ENCODE measurements around the gene ANKRD18B. TPM values are rescaled to one million over a fixed set of nuclear protein-coding genes. Genes with fewer than 3 reads are reported as not detected.
"Not testable (repeated sequence)": the region's sequence is repeated elsewhere in the genome, so short reads cannot be mapped to it uniquely, and the experiment has no call there.

The ANKRD18B gene
- total RNA-seq, 1 donor from 2014 or later: 24.5 TPM

DNA sequence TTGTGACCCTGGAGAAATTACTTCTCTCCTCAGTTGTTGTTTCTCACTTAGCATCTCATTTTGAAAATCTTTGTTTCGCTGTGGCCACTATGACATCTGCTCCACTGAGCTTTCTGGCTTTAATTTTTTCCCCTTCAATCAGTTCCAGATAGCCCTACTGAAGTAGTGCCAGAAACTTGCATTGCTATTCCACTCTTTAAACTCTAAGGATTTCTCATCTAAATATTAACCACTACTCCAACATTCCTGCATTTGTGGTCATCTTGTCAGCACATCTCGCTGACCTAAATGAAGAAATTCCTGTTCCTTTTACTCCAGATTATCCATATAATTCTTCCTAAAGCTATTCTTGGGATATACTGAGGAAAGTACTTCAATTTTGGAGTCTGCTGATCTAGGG, 35.0 kb upstream of the ANKRD18B start:
- TF ChIP-seq, protein P1, sequence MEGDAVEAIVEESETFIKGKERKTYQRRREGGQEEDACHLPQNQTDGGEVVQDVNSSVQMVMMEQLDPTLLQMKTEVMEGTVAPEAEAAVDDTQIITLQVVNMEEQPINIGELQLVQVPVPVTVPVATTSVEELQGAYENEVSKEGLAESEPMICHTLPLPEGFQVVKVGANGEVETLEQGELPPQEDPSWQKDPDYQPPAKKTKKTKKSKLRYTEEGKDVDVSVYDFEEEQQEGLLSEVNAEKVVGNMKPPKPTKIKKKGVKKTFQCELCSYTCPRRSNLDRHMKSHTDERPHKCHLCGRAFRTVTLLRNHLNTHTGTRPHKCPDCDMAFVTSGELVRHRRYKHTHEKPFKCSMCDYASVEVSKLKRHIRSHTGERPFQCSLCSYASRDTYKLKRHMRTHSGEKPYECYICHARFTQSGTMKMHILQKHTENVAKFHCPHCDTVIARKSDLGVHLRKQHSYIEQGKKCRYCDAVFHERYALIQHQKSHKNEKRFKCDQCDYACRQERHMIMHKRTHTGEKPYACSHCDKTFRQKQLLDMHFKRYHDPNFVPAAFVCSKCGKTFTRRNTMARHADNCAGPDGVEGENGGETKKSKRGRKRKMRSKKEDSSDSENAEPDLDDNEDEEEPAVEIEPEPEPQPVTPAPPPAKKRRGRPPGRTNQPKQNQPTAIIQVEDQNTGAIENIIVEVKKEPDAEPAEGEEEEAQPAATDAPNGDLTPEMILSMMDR (conservative IDR thresholded peaks at IDR 0.05): no peak
- no peak for DNase-seq (ENCODE audit: low read depth, low spot score)
- Mint-ChIP-seq H3K4me1 (no peaks in the 10 kb centered on the region), H3K36me3 (ENCODE audit: low read depth) (no peaks in the 10 kb centered on the region), H3K27me3 (ENCODE audit: low read depth) (no peaks in the 10 kb centered on the region), H3K9me3 (no peaks in the 10 kb centered on the region), H3K4me3 (no peak overlapping the region), H3K27ac (ENCODE audit: unreplicated experiment) (no peak overlapping the region)

DNA sequence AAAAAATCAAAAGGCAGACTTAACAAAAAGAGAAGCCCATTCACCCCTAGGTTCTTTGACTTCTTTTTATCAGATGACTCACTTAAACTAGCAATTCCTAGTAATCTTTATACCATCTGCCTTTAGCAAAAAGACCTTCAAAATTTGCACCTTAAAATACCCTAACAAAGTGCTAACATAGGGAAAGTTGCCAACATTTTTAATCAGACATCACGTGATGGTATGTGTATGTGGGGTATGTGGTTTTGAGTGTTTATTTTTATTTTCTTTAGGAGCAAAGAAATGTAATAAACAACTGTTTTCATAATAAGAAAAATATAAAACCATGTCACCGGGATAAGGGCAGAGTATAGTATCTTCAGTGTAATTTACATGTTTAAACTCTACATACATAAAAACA, 30.2 kb upstream of the ANKRD18B start:
- H3K4me1 Mint-ChIP-seq; H3K36me3 Mint-ChIP-seq (ENCODE audit: low read depth); H3K27ac Mint-ChIP-seq (ENCODE audit: unreplicated experiment); H3K27me3 Mint-ChIP-seq (ENCODE audit: low read depth); H3K9me3 Mint-ChIP-seq; DNase-seq (ENCODE audit: low read depth, low spot score); H3K4me3 Mint-ChIP-seq: not testable (repeated sequence)

DNA sequence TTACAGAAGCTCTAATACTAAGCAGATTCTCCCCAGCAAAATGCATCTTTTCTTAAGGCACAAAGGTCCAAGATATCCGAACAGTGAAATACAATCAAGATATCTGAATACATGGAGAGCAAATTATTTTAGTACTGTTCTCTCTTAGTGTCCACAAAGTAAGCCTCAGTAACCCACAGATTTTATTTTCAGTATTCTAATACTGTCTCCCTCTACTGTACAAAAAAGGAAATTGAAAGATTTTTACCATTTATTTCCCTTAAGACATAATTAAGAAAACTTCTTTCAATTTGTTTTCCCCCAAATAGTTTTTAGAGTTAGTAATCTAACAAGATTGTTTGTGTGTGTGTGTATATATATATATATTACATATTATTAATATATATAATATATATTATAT, 25.7 kb upstream of the ANKRD18B start:
- TF ChIP-seq, protein P1 (conservative IDR thresholded peaks at IDR 0.05): peak; percentile 54
- Mint-ChIP-seq H3K27me3 (ENCODE audit: low read depth) (no peaks in the 10 kb centered on the region), H3K9me3 (no peaks in the 10 kb centered on the region), H3K27ac (ENCODE audit: unreplicated experiment) (no peak overlapping the region), H3K4me1 (no peaks in the 10 kb centered on the region), H3K4me3 (no peak overlapping the region), H3K36me3 (ENCODE audit: low read depth) (no peaks in the 10 kb centered on the region)
- no peak for DNase-seq (ENCODE audit: low read depth, low spot score)

DNA sequence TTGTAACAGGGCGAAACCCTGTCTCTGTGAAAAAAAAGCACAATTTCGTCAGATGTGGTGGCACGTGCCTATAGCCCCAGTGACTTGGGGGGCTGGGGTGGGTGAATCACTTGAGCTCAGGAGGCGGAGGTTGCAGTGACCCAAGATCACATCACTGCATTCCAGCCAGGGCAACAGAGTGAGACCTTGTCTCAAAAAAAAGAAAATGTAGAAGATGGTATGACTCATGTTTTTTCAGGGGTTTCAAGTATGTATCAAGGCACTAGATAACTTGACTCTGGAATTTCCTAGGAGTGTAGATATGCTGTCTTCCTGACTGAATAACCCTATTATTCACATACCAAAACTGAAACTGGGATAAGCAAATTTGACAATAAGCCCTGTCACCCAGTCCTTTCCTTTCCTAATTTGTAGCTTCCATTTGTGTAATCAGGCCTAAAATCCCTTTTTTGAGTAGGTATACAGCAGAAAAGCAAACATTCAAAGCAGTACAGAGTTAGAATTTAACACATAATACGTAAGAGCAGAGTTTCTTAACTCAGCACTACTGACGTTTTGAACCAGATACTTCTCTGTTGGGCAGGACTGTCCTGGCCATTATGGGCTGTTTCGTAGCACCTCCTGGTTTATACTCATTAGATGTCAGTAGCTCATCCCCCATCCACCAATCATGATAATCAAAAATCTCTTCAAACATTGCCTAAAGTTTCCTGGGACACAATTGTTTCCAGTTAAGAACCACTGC, 17.3 kb upstream of the ANKRD18B start:
- no peak overlapping the region for H3K4me3 Mint-ChIP-seq
- H3K27ac Mint-ChIP-seq (ENCODE audit: unreplicated experiment): peak overlapping the region; percentile 78
- no peaks in the 10 kb centered on the region for H3K27me3 Mint-ChIP-seq (ENCODE audit: low read depth)
- TF ChIP-seq, protein P1 (conservative IDR thresholded peaks at IDR 0.05): no peak
- no peaks in the 10 kb centered on the region for H3K36me3 Mint-ChIP-seq (ENCODE audit: low read depth)
- peaks cover 34% of the 10 kb centered on the region for H3K4me1 Mint-ChIP-seq
- H3K9me3 Mint-ChIP-seq: no peaks in the 10 kb centered on the region
- no peak for DNase-seq (ENCODE audit: low read depth, low spot score)

DNA sequence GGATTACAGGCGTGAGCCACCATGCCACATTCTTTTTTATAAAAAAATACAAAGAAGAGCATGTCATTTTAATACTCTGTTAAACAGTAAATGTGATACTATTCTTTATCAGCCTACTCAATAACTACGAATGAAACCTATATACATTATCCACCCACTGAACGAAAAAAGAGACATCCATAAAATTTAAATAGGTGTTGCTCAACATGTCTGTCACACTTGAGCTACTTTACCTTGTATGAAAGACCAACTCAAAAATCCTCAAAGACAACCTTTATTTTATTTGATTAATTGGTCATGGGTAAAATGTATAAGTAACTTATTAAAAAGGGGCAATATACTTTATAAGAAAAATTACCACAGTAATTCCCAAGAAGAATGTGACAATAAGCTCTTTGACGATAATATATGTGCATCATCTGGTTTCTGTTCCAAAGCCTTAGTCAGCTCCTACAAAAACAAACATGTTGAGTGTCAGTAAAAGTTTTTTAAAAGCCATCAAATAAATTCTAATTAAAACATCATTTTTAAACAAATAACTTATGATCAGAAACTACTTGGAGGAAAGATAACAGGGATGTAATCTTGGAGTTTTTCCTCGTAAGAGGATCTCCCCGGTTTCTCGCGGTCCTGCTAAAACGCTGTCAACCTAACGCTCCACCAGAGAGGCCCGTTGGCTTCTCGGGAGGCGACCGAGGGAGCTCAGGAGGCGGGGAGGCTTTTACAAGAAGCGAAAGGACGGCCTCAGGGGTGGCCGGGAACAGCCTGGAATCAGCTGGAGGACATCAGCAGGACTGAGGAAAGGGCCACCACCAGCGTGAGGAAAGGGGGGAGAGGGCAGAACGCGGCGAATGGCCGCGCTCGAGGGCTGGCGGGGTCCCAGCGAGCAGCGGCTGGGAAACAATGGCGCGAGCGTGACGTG, 13.5 kb upstream of the ANKRD18B start:
- Mint-ChIP-seq H3K36me3 (ENCODE audit: low read depth) (peaks cover 6% of the 10 kb centered on the region), H3K27ac (ENCODE audit: unreplicated experiment) (peak overlapping the region; percentile 100)
- DNase-seq (ENCODE audit: low read depth, low spot score): peak; percentile 58

DNA sequence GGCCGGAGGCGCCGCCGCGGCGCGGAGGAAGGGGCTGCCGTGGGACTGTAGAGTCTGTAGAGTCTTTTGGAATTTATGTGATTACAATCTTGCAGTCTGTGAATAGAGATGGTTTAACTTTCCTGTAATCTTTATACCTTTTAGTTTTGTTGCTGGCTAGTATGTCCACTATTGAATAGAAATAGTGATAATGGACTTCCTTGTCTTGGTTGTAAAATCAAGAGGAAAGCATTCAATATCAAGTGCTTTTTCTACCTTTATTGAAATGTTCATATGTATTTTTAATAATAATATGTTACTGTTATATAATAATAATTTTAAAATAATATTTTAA, 12.9 kb upstream of the ANKRD18B start:
- H3K36me3 Mint-ChIP-seq (ENCODE audit: low read depth): not testable (repeated sequence)

More for the DNA sequence above, 13.5 kb upstream of the ANKRD18B start:
- H3K4me1 Mint-ChIP-seq: peaks cover 43% of the 10 kb centered on the region
- no peaks in the 10 kb centered on the region for H3K27me3 Mint-ChIP-seq (ENCODE audit: low read depth)
- H3K9me3 Mint-ChIP-seq: peaks cover 6% of the 10 kb centered on the region
- H3K4me3 Mint-ChIP-seq: peak overlapping the region; percentile 97
- TF ChIP-seq, protein P1 (conservative IDR thresholded peaks at IDR 0.05): peak; percentile 14

DNA sequence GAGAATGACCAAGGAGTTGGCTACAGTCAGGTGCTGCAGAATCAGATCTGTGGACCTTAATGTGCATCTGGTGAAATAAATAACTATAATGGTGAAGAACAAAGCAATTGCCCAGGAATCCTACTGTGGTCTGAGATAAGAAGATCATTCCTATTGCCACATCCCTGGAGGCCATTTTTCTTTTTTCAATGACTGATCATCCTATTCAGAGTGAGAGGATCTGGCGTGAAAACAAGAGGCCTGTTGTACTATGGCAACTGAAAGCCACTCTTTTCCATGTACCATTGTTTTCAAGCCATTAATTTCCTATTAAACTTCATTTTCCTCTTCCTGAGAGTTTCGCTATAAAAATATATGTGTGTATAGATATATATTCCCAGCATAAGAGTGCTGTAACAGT, 11.5 kb upstream of the ANKRD18B start:
- H3K27ac Mint-ChIP-seq (ENCODE audit: unreplicated experiment); H3K36me3 Mint-ChIP-seq (ENCODE audit: low read depth); H3K9me3 Mint-ChIP-seq; H3K27me3 Mint-ChIP-seq (ENCODE audit: low read depth); DNase-seq (ENCODE audit: low read depth, low spot score): not testable (repeated sequence)
- peaks cover 27% of the 10 kb centered on the region for H3K4me1 Mint-ChIP-seq
- peak overlapping the region; percentile 77 for H3K4me3 Mint-ChIP-seq

More for the DNA sequence above, 12.9 kb upstream of the ANKRD18B start:
- H3K27ac Mint-ChIP-seq (ENCODE audit: unreplicated experiment): peak overlapping the region; percentile 100
- H3K9me3 Mint-ChIP-seq; DNase-seq (ENCODE audit: low read depth, low spot score); H3K27me3 Mint-ChIP-seq (ENCODE audit: low read depth): not testable (repeated sequence)
- H3K4me3 Mint-ChIP-seq: peak overlapping the region; percentile 97
- peaks cover 41% of the 10 kb centered on the region for H3K4me1 Mint-ChIP-seq

DNA sequence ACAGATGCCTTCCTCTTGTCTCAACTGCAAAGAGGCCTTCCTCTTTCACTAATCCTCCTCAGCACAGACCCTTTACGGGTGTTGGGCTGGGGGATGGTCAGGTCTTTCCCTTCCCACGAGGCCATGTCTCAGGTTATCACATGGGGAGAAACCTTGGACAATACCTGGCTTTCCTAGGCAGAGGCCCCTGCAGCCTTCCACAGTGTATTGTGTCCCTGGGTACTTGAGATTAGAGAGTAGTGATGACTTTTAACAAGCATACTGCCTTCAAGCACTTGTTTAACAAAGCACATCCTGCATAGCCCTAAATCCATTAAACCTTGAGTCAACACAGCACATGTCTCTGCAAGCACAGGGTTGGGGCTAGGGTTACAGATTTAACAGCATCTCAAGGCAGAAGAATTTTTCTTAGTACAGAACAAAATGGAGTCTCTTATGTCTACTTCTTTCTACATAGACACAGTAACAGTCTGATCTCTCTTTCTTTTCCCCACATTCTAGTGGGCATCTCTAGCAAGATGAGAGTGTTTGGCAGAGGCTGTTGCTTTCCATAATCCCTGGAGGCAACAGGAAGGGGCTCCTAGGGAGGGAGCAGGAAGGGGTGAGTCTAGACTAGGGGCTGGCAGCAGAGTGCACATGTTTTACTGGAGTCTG, 8.6 kb upstream of the ANKRD18B start:
- not testable (repeated sequence) for H3K36me3 Mint-ChIP-seq (ENCODE audit: low read depth); H3K9me3 Mint-ChIP-seq; H3K4me3 Mint-ChIP-seq; DNase-seq (ENCODE audit: low read depth, low spot score); H3K27me3 Mint-ChIP-seq (ENCODE audit: low read depth)
- Mint-ChIP-seq H3K27ac (ENCODE audit: unreplicated experiment) (peak overlapping the region; percentile 71), H3K4me1 (peaks cover 22% of the 10 kb centered on the region)

DNA sequence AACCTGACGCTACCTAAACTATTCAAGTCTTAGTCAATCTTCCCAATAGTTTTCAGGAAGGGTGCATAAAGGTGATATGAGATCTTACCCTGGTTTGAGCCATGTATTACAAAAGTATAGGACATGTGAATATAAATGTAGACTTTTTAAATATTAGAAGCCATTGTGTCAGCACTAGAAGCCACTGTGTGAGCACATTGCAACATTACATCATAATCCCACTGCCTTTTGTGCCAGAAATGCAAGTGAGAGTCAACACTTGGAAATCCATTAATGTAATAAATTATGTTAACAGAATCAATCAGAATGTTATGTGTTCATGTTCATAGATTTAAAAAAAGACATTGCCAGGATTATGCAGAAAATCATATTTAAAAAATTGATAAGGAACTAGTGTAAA, 7.7 kb upstream of the ANKRD18B start:
- H3K4me3 Mint-ChIP-seq; H3K36me3 Mint-ChIP-seq (ENCODE audit: low read depth); H3K9me3 Mint-ChIP-seq; DNase-seq (ENCODE audit: low read depth, low spot score); H3K27ac Mint-ChIP-seq (ENCODE audit: unreplicated experiment); H3K27me3 Mint-ChIP-seq (ENCODE audit: low read depth): not testable (repeated sequence)
- peaks cover 13% of the 10 kb centered on the region for H3K4me1 Mint-ChIP-seq

Measured in neural crest cell (in vitro differentiated cells).